ENCODE measurements around the gene CCNB3.

CCNB3 gene

GRCh38 chrX:50343917-50344316, 139.4 kb downstream of the CCNB3 start:
- no peak for DNase-seq (ENCODE audit: low read depth)

GRCh38 chrX:50372966-50373365, 168.4 kb downstream of the CCNB3 start:
- no peak for DNase-seq (ENCODE audit: low read depth)

GRCh38 chrX:50375481-50376267, 171.1 kb downstream of the CCNB3 start:
- no peak for DNase-seq (ENCODE audit: low read depth)

- DNase-seq (ENCODE audit: low read depth) = no peak
These were observed 177.3 kb downstream of the CCNB3 start for GRCh38 chrX:50381729-50382415.

GRCh38 chrX:50386520-50386919, 182.0 kb downstream of the CCNB3 start:
- DNase-seq (ENCODE audit: low read depth) = no peak

- no peak for DNase-seq (ENCODE audit: low read depth)
These were observed 189.3 kb downstream of the CCNB3 start for GRCh38 chrX:50393902-50394301.
